ENCODE data around the gene HMOX2. TPM values are rescaled to one million over a fixed set of nuclear protein-coding genes. Genes with fewer than 3 reads are reported as not detected.

Gene HMOX2
- total RNA-seq, 1 donor from 2014 or later: 46.4 TPM

GRCh38 chr16:4532238-4532637 is 56.0 kb downstream of the HMOX2 start:
- Mint-ChIP-seq H3K9me3 (ENCODE audit: low read depth) (no peaks in the 10 kb centered on the region), H3K36me3 (ENCODE audit: low read depth) (peaks cover 9% of the 10 kb centered on the region), H3K27me3 (ENCODE audit: low read depth) (no peaks in the 10 kb centered on the region), H3K4me1 (ENCODE audit: low read depth) (peaks cover 32% of the 10 kb centered on the region), H3K4me3 (ENCODE audit: unreplicated experiment) (no peak overlapping the region), H3K27ac (ENCODE audit: unreplicated experiment) (no peak overlapping the region)
- no peak for TF ChIP-seq CTCF (IDR thresholded peaks at IDR 0.05)
- no peak for DNase-seq (ENCODE audit: low spot score)

- no peak for DNase-seq (ENCODE audit: low spot score)
- Mint-ChIP-seq H3K27ac (ENCODE audit: unreplicated experiment) (no peak overlapping the region), H3K27me3 (ENCODE audit: low read depth) (no peaks in the 10 kb centered on the region), H3K36me3 (ENCODE audit: low read depth) (peaks cover 9% of the 10 kb centered on the region), H3K4me3 (ENCODE audit: unreplicated experiment) (no peak overlapping the region), H3K4me1 (ENCODE audit: low read depth) (peaks cover 37% of the 10 kb centered on the region), H3K9me3 (ENCODE audit: low read depth) (no peaks in the 10 kb centered on the region)
- TF ChIP-seq CTCF (IDR thresholded peaks at IDR 0.05): no peak
These were observed 57.3 kb downstream of the HMOX2 start for GRCh38 chr16:4533490-4533889.

- Mint-ChIP-seq H3K9me3 (ENCODE audit: low read depth) (peaks cover 3% of the 10 kb centered on the region), H3K36me3 (ENCODE audit: low read depth) (peaks cover 9% of the 10 kb centered on the region), H3K27ac (ENCODE audit: unreplicated experiment) (no peak overlapping the region), H3K4me3 (ENCODE audit: unreplicated experiment) (no peak overlapping the region), H3K4me1 (ENCODE audit: low read depth) (peaks cover 35% of the 10 kb centered on the region), H3K27me3 (ENCODE audit: low read depth) (no peaks in the 10 kb centered on the region)
- no peak for TF ChIP-seq CTCF (IDR thresholded peaks at IDR 0.05)
- no peak for DNase-seq (ENCODE audit: low spot score)
These were observed 58.1 kb downstream of the HMOX2 start for GRCh38 chr16:4534151-4534790.

DNA sequence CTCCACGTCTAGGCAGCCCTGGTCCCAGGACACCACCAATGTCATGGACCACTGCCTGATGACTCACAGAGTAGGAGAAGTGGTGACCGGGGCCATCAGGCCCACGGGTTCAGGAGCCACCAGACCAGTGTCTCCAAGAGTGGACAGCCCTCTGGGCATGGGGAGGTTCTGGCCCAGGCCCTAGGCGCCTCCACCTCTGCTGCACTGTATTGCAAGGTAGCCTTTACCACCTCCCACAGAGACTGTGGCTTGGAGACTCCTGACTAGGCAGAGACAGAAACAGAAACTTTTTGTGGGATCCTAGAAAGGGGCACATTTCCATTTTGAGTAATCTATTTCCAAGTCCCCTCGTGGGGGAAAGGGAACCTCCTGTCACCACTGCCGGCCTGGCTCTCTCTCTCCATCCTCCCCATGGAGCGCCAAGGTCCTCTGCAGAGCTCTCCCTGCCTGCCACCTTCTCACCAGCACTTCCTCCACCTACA is 59.5 kb downstream of the HMOX2 start:
- H3K4me3 Mint-ChIP-seq (ENCODE audit: unreplicated experiment): no peak overlapping the region
- H3K4me1 Mint-ChIP-seq (ENCODE audit: low read depth): peaks cover 25% of the 10 kb centered on the region
- H3K27ac Mint-ChIP-seq (ENCODE audit: unreplicated experiment): no peak overlapping the region
- H3K36me3 Mint-ChIP-seq (ENCODE audit: low read depth): peaks cover 11% of the 10 kb centered on the region
- H3K27me3 Mint-ChIP-seq (ENCODE audit: low read depth): no peaks in the 10 kb centered on the region
- no peak for TF ChIP-seq CTCF (IDR thresholded peaks at IDR 0.05)
- peaks cover 9% of the 10 kb centered on the region for H3K9me3 Mint-ChIP-seq (ENCODE audit: low read depth)
- DNase-seq (ENCODE audit: low spot score): no peak

- no peak for DNase-seq (ENCODE audit: low spot score)
- peaks cover 25% of the 10 kb centered on the region for H3K4me1 Mint-ChIP-seq (ENCODE audit: low read depth)
- peak overlapping the region; percentile 79 for H3K4me3 Mint-ChIP-seq (ENCODE audit: unreplicated experiment)
- H3K36me3 Mint-ChIP-seq (ENCODE audit: low read depth): peaks cover 11% of the 10 kb centered on the region
- no peak for TF ChIP-seq CTCF (IDR thresholded peaks at IDR 0.05)
- peaks cover 9% of the 10 kb centered on the region for H3K9me3 Mint-ChIP-seq (ENCODE audit: low read depth)
- peak overlapping the region; percentile 28 for H3K27ac Mint-ChIP-seq (ENCODE audit: unreplicated experiment)
- no peaks in the 10 kb centered on the region for H3K27me3 Mint-ChIP-seq (ENCODE audit: low read depth)
These were observed 60.4 kb downstream of the HMOX2 start for GRCh38 chr16:4536391-4537106.

Data from chondrocyte (in vitro differentiated cells).